ENCODE measurements around the gene GPSM1.

- TF ChIP-seq CTCF (conservative IDR thresholded peaks at IDR 0.05 in 1 of 2, IDR thresholded peaks at IDR 0.05 in 1 of 2; ENCODE audit: extremely low read depth in 1 of 2, insufficient read depth in 1 of 2, low read depth in 1 of 2, low read length in 2 of 2) (no peak), EZH2 (IDR thresholded peaks at IDR 0.05; ENCODE audit: borderline replicate concordance, low read length) (no peak)
These were observed 28.2 kb upstream of the GPSM1 start for GRCh38 chr9:136299116-136299515.

Data from mammary epithelial cell (primary cell).